GM19452 (cell line): Measurements from ENCODE around the gene MEGF10.
"Not testable (repeated sequence)": the region's sequence is repeated elsewhere in the genome, so short reads cannot be mapped to it uniquely, and the experiment has no call there.

Experiments used
- ATAC-seq: cut with Tn5 transposase; IDR thresholded peaks from one replicate; pipeline ENCODE4 v1.9.1; 2021; ENCODE audit not compliant: unreplicated experiment

The MEGF10 gene

DNA sequence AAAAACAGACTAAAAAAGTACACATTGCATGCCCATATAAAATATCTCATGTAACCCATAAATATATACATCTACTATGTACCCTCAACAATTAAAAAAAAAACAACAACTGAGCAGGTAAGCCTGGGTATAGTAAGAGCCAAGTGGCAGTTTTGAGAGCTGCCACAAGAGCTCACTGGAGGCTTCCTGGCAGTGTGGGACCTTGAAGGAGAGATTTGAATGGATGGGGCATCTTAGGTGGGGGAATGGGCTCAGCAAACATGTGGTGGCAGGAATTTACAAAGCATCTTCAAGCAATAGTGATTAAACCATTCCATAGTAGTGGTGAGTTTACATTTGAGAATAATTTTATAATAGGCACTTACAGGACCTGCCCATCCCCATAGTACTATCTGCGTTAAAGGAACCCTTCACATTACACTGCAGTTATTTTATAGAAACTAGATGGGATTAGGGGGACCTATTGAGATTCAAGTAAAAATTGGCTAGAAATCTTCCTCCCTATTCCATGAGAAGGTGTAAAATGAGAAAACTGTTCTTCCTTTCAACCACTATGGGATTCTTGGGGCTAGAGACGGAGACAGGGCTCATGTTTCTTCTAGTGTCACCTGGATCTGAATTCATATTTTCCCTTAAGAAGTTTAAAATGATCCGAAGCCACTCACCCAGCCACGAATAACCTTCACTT is 6.9 kb downstream of the MEGF10 start:
- no peak for ATAC-seq

DNA sequence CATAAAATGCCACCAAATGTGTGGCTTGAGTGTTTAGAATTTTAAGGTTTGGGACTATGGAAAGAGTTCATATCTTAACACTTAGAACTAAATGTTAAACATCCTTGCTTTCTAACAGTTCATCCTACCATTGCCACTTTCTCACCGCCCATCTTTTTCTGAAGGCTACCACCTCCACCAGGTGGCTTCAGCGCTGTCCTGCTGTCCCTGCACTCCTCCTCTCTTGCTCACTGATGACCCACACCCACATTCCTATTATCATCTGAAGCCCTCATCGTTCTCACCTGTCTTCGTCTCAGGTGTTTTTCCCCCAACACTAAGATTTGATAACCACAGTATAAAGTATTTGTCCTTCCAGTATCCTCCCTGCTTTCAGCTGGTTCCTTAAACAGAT is 7.4 kb downstream of the MEGF10 start:
- no peak for ATAC-seq

DNA sequence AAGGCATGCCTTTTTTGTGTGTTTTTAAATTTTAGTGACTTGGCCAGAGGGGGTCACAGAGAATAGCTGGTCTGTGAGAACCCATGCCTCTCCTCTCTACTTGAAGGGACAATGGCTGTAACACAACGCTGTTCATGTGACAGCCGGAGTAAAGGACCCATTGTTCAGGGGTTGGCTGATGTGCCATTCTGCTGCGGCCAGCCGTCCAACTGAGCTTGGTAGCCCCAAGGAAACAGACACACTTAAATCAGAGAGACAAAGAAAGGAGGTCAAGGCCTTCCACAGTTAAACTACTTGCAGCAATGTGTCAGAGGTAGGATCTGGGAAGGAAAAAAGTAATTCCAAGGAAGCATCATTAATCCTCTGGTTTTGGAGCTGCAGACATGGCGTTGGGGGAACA is 8.1 kb downstream of the MEGF10 start:
- no peak for ATAC-seq

DNA sequence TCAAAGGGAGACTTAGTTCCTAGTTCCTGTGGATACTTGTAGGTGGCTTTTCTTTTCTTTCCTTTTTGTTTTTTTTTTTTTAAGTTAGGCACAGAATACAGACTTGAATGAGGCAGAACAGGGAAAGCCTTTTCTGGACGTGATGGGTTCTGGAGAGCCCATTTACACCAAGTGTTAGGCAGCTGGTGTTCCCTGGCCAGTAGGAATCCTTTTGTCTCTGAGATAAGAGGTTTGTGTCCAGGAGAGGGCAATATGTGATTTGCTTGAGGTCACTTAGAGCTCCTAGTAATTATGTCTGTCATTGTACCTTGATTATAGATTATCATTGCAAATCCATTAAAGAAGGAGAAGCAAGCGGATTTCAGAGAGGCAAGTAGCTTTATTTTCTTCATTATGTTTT is 9.1 kb downstream of the MEGF10 start:
- ATAC-seq: no peak

DNA sequence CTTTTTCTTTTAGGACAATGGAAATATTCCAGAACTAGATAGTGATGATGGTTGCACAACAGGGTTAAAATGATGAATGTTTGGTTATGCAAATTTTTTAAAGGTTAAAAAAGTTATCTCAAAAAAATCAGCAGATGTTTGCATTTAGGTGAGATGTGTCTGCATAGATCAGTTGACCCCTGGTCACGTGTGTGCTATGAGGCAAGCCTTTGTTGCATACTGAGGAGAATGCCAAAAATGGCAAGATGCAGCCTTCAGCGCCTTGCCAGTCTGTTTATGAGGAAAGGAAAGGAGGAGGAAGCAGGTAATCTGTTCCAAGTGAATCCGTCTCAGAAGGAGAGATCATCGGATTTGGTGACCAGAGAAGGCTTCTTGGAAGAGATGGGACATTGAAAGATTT is 11.9 kb downstream of the MEGF10 start:
- ATAC-seq: no peak

DNA sequence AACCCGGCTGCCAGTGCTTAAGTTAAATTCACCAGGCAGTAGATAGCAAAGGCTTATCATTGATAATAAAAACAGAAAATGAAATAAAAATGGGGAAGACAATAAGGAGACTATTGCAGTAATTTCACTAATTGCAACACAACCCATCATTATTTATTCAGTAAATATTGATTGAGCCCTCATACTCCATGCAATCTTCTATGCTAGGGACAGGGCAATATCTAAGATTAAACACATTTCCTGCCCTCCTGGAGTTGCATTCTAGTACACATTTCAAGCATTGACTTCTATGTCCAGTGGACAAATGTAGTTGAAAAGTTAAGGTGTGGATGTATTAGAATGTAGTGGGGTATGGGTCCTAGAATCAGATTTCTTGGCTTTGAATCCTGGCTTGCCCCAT is 12.8 kb downstream of the MEGF10 start:
- no peak for ATAC-seq

DNA sequence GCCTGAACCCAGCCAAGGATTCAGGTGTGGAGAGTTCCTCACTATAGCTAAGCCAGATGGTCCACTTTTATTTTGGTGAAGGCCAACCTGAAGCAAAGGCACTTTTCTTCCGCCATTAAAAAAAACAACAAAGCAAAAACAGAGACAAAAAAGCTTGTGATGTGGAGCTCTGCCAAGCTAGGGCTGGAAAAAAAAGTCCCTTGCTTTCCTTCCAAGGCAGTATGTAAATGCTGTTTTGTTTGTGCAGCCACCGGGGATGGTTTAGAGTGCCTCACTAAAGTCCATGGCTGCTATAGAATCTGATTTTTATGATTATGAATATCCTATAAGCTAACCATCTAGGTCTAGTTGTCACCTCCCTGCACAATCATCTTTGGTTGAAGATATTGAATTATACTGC is 14.9 kb downstream of the MEGF10 start:
- ATAC-seq: no peak

DNA sequence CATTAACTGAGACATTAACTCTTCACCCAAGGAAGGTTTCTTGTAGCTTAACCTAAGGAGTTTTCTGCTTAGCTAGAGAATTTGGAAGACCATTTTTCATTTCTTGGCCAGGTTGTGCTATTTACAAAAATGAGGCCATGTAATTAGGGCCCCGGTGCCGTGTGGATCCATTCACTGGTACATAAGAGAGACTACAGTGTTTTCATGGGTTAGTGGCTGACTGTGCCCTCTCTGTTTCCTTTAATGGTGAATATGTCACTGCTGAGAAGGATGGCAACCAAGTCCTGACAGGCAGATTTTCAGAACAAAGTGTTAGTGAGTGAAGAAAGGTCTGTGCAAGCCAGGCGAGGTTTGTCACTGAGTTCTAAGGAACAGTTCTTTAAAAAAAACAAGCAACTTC is 15.4 kb downstream of the MEGF10 start:
- ATAC-seq: no peak

DNA sequence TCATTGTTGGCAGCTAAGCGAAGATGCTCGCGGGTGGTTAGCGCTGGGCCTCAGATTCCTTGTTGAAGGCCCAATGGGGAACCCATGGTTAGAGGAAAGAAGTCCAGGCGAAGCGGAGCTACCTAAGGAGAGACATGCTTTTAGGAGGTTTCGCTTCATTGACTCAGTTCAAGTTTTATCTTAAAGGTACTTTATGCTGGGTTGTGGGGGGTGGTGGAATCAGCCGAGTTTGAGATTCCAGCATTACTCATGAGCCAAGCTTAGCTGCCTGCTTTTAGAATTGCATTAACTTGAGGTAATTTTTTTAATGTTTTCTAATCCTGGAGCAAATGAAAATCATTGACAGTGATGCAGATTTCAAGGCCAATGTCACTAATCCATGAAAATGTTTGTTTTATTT is 16.1 kb downstream of the MEGF10 start:
- no peak for ATAC-seq

DNA sequence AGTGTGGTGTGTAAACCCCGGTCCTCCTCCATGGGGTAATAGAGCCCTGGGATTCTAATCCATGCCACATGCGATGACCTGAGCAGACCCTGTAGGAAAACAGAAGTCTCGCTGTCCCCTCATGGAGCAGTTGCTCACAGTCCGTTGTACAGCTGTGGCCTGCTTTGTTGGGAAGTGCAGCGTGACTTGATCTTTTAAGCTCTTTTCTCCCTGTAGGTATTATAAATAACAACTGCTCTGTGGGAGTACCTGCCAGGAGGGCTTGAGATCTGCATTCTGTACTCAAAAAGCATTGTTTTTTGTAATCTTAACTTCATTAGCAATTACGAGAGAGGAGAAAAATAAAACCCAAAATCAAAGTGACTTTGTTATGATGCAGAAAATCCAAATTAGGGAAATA is 17.3 kb downstream of the MEGF10 start:
- ATAC-seq: no peak

DNA sequence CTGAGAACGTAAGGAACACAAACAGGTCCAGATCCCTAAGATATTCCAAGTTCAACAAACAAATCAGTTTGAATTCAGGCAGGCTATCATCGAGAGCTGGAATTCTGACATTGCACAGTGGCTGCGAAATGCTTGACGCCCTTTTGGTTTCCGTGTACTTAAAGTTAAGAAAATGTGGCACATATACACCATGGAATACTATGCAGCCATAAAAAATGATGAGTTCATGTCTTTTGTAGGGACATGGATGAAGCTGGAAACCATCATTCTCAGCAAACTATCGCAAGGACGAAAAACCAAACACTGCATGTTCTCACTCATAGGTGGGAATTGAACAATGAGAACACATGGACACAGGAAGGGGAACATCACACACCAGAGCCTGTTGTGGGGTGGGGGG is 17.7 kb downstream of the MEGF10 start:
- ATAC-seq: not testable (repeated sequence)

DNA sequence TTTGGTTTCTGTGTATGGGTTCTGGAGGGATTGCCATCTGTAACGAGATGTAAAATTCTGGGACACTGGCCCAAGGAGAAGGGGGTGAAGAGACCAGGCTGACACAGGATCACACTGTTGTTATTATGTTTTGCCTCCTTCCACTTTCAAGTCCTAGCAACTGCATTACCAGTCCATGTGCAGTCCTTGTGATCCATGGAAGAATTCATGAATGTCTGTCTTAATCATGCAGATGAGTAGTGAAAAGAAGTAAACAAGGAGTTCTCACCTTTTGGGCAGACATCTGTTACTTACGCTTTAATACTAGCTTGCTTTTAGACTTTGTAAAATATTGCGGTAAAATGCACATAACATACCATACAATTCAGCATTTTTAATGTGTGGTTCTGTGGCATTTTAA is 18.3 kb downstream of the MEGF10 start:
- no peak for ATAC-seq

DNA sequence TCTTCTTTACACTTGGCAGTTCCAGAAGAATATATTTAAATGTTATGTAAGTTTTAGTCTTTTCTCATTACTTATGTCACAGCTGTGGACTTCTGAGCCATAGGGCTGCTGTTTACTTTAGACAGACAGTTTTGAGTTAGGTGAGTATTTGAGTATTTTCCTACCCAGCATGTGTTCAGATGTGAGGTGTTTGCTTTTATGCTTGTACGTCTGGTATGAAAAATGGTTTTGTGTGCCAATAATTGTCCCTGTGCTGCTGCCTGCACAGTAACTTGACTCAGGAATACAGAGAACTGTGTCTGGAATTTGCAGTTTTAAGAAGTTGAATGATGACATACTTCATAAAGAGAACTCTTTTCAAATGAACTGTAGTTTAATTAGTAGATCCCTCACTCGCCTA is 20.8 kb downstream of the MEGF10 start:
- ATAC-seq: no peak

DNA sequence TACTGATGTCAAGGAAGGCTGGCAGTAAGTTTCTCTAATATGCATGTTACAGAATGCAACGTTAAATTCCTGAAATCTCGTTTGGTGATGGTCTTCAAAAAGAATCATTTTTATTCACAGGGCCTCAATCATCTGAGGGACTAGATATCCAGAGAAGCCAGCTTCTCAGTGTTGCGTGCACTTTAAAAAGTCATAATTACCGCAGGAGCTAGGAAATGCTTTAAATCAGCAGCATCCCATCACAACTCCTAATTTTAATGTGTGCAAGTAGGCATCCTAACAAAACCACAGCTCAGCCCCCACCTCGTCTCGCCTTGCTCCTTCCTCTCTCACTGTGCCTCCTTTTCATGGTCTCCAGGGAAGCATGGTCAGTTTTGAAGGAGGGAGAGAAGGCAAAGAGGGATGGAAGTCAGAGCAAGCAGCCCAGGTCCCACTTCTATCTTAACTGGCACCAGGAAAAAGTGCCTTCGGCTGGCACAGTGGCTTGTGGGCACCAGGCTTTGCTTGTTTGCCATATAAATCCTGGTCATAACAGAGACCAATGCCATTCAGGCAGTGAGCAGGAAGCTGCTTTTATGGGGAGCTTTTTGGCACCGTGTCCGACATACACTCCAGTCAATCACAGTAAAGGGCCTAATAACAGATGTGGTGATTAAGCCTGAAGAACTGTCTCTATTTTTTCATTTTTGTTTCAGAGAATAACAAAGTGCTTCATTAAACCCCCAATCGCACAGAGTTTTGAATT is 21.4 kb downstream of the MEGF10 start:
- ATAC-seq: no peak

DNA sequence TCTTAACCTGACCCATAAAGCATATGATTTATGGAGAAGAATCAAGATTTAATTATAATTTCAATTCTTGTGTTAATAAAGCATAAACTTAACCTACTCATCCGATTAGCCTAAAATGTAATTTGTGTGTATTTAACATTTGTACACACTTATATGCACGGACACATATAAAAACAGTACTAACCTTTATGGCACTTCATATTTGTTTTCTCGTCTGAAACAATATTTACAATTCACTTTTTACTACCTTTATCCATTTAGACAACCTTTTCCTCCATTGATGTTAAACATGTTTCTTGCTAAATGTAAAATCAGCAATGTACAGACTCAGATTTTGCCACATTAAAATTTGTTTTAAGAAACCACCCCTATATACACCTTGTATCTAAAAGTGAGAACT is 22.8 kb downstream of the MEGF10 start:
- no peak for ATAC-seq

DNA sequence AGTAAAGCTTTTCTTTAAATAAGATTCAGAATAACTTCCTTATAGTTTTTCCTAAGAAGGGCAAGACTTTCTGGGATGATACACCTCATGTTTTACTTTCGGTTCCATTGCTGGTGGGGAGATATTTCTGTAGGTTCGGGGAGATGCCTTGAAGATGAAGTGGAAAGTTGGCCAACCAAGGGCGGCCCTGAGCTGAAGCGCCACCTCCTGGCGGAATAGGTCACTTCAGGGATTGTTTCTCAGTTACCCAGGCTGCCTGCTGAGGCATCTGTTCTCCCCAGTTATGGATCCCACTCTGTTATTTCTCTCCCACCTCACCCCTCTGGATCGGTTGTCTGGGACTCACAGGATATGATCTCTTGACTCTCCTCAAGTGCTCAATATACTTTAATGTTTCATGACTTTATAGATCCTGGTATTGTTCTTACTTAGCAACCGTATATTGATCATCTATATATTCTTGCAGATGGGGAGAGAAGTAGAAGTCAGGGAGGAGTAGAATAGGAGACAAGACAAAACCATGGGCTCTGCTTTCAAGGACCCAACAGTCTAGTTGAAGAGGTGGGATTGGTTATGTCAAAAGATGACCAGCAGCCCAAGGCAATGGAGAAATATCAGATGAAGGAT is 23.4 kb downstream of the MEGF10 start:
- peak; percentile 84 for ATAC-seq

DNA sequence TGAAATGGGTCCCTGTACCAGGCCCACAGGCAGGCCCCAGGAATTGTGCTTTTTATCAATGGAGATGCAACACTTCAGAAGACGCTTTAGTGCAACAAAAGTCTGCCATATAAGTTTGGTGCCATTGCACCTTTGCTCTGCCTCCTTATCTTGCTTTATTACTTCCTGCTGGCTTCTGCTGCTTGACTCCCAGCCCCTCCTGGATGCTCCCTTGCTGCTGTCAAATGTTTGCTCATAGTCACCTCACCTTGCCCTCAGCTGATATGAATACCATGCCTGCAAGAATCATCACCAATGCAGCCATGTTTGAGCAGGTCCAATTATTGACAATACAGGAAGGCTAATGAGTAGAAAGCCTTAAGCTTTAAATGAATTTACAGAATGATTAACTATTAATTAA is 25.4 kb downstream of the MEGF10 start:
- no peak for ATAC-seq

DNA sequence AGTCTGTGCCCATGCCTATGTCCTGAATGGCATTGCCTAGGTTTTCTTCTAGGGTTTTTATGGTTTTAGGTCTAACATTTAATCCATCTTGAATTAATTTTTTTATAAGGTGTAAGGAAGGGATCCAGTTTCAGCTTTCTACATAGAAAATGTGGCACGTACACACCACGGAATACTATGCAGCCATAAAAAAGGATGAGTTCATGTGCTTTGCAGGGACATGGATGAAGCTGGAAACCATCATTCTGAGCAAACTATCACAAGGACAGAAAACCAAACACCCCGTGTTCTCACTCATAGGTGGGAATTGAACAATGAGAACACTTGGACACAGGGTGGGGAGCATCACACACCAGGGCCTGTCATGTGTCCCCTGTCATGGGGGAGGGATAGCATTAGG is 26.8 kb downstream of the MEGF10 start:
- ATAC-seq: not testable (repeated sequence)

DNA sequence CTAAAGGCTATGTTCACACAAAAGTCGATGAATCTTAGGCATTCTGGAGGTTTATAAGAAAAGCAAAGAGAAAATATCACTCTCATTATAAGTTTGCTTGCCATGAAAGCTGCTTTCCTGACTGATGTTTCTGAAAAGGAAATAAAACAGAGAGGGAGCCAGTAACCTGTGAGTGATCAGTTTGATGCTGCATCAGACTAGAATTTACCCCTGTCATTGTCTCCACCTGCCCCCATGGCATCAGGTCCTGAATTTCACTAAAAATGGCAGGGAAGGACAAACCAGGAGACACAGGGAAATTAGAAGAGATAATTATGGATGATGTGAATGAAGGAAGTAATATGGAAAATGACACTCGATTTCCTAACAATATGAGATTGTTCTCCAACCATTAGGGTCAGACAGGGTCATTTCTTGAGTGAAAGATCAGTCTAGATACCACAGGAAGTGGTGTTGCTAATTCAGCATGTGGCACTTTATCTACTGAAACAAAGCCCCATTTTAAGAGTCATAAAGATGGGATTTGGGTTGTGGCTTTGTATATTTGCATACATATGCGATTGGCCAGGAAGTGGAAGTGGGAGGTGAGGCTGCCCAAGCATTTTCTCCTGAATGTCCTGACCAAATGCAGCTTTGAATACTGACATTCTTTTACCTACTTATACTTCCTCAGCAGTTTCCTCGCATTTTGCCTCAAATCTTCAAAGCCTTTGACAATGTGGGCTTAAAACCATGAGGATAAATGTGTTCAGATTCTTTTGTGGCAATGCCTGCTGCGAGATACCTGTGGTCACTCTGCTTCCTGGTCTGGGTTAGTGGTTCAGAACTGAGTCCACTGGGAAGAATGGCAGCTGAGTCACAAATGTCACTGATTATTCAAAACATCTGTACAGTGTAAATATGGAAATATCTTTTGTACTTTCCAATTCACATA is 29.7 kb downstream of the MEGF10 start:
- peak; percentile 99 for ATAC-seq

DNA sequence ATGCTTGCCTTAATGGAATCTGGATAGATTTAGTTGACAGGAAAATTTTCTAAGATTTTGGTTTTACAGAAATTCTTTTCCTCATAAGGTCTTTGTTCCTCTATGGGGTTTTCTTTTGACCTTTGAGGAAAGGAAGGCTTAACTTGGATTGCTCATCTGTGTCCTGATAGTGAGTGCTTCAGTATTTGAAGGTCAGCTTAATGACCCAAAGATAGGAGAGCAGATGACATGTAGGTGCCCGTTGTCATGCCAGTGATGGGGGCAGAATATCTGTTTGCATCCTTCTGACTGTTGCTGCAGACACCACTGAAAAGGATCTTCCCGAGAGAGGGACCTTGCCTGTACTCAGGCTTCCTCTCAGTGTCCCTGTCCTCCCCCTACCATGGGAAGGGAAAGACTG is 30.9 kb downstream of the MEGF10 start:
- ATAC-seq: no peak

DNA sequence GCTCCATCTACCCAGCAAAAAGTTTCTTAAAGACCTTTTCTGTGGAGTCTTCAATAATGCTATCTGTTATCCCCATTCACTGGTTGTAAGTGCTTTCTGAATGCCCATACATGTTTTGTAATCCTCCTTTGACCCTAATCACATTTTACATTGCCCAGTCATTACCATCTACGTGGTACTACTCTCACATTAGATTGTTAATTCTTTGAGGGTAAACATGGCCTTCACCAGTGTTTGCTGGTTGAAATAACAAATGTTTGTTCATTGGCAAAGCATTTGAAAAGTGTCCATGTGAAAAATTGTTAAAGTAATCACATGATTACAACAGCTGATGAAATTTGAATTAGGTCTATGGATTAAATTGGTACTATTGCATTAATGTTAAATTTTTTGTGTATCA is 31.8 kb downstream of the MEGF10 start:
- no peak for ATAC-seq
